MM.1S (cell line): Measurements from ENCODE around the gene CEP63.

Experiments used
- EZH2 ChIP-seq: fragments of 300-600 bp; sonication (generic); optimal IDR thresholded peaks from 2 replicates; pipeline ENCODE3; 2017; ENCODE audit warnings: low read depth, mild to moderate bottlenecking, antibody characterized with exemption, low read length, mixed read lengths
- EZH2phosphoT487 ChIP-seq: fragments of 300-600 bp; sonication (generic); IDR thresholded peaks from 2 replicates; pipeline ENCODE4 v1.6.1; 2018; ENCODE audit warnings: antibody characterized with exemption, low read length
- TF ChIP-seq, protein P1 (sequence below): fragments of 300-600 bp; sonication (generic); IDR thresholded peaks from 2 replicates; pipeline ENCODE4 v1.5.1; 2016; ENCODE audit warnings: antibody characterized with exemption, low read length, mixed read lengths

DNA sequence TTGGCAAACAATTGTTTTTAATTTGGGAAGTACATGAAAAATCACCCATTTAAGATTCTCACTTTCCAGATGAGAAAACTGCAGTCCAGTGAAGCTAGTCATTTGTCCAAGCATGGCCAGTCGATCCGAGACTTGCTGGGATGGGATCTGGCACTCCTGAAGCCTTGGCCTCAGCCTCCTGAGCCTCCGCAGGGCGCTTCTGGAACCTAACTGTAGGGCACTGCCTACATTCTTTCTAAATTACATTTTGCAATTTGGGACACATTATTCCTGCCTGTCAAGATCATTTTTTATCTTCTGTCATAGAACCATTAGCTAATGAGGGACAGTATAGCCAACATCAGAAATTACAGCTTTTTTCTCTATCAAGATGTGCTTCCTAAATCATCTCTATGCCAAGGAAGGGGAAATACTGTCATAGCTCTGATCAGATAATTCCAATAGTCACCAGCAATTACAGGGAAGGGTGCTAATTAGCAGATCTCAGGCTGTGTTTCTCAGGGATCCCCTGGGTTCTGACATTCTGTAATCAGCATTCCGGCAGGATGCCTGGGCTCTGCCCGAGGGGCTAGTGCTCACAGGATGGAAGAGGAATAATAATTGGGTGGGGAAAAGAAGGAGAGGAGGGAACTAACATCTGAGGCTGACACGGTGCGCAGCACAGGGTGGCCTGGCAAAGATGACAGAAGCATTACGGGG is 28.3 kb upstream of the CEP63 start:
- TF ChIP-seq EZH2 (no peak), EZH2phosphoT487 (no peak)
- TF ChIP-seq, protein P1, sequence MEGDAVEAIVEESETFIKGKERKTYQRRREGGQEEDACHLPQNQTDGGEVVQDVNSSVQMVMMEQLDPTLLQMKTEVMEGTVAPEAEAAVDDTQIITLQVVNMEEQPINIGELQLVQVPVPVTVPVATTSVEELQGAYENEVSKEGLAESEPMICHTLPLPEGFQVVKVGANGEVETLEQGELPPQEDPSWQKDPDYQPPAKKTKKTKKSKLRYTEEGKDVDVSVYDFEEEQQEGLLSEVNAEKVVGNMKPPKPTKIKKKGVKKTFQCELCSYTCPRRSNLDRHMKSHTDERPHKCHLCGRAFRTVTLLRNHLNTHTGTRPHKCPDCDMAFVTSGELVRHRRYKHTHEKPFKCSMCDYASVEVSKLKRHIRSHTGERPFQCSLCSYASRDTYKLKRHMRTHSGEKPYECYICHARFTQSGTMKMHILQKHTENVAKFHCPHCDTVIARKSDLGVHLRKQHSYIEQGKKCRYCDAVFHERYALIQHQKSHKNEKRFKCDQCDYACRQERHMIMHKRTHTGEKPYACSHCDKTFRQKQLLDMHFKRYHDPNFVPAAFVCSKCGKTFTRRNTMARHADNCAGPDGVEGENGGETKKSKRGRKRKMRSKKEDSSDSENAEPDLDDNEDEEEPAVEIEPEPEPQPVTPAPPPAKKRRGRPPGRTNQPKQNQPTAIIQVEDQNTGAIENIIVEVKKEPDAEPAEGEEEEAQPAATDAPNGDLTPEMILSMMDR: no peak
